HL-60/S4 treated with retinoic acid at 250 ng/mL for 4 days and 3 days (cell line): ENCODE measurements around the gene MTCL3.
"Not testable (repeated sequence)": the region's sequence is repeated elsewhere in the genome, so short reads cannot be mapped to it uniquely, and the experiment has no call there.

Source experiments
- in situ Hi-C: fragments of 300-500 bp; cut with MboI; formaldehyde crosslinking; loops from 2 replicates; pipeline ENCODE4 v1.7.0; 2022; ENCODE audit warnings: low sequenced_read_pairs

The MTCL3 gene

GRCh38 chr6:127439718-127440117, 79.4 kb downstream of the MTCL3 start:
- in situ Hi-C loops: no loop called here

- in situ Hi-C loops: no loop called here
Observed at GRCh38 chr6:127436578-127437110, 82.5 kb downstream of the MTCL3 start.

GRCh38 chr6:127435626-127436220, 83.4 kb downstream of the MTCL3 start:
- in situ Hi-C loops: no loop called here

- in situ Hi-C loops: no loop called here
Observed at GRCh38 chr6:127434651-127435050, 84.5 kb downstream of the MTCL3 start.

GRCh38 chr6:127428562-127428961, 90.6 kb downstream of the MTCL3 start:
- in situ Hi-C loops: not testable (repeated sequence)

- in situ Hi-C loops: no loop called here
Observed at GRCh38 chr6:127423921-127424320, 95.2 kb downstream of the MTCL3 start.
